ENCODE data around the gene CHD2.

Gene CHD2

DNA sequence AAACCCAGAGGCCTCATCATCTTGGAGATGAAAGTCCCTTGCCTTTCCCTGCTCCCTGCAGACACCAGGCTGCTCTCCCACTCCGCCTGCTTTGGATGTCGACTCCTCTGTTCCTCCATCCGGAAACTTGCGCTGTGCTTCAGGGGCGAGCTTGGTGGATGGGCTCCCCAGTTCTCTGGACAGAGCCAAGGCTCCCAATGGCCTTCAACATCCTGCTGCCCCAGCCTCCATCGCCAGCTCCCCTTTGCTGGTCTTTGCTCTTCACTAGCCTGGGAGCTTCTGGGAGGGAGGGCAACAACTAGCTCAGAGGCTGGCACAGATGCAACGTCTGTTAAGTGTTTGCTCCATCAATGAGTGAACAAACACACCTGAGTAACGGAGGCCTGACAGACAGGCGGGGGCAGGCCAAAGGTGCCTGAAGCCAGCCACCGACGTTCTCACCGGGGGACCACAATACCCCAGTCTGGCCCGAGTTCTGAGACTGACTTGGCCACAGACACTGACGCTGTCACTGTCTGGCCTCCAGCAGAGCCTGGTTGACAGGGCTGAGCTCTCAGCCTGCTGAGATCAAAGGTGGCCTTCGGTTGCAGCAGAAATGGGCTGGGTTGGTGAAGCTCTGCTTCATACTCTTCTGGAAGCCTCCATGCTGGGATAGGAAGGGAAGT is 149.9 kb downstream of the CHD2 start:
- TF ChIP-seq EZH2phosphoT487 (IDR thresholded peaks at IDR 0.05; ENCODE audit: borderline replicate concordance, low read length), result no peak
- TF ChIP-seq, protein P1, sequence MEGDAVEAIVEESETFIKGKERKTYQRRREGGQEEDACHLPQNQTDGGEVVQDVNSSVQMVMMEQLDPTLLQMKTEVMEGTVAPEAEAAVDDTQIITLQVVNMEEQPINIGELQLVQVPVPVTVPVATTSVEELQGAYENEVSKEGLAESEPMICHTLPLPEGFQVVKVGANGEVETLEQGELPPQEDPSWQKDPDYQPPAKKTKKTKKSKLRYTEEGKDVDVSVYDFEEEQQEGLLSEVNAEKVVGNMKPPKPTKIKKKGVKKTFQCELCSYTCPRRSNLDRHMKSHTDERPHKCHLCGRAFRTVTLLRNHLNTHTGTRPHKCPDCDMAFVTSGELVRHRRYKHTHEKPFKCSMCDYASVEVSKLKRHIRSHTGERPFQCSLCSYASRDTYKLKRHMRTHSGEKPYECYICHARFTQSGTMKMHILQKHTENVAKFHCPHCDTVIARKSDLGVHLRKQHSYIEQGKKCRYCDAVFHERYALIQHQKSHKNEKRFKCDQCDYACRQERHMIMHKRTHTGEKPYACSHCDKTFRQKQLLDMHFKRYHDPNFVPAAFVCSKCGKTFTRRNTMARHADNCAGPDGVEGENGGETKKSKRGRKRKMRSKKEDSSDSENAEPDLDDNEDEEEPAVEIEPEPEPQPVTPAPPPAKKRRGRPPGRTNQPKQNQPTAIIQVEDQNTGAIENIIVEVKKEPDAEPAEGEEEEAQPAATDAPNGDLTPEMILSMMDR (IDR thresholded peaks at IDR 0.05; ENCODE audit: low read depth, low read length, poor library complexity, severe bottlenecking), result no peak
- Histone ChIP-seq H3K9me2 (replicated peaks; ENCODE audit: control insufficient read depth, low read length) (no peaks in the 10 kb centered on the region), H3K27ac (ENCODE audit: low read depth, low read length) (no peak overlapping the region), H3K27me3 (ENCODE audit: control insufficient read depth, low read length) (no peaks in the 10 kb centered on the region), H3K36me3 (ENCODE audit: control insufficient read depth, low read length) (no peaks in the 10 kb centered on the region), H3K9me3 (ENCODE audit: control insufficient read depth, insufficient read depth, low read length) (no peaks in the 10 kb centered on the region), H3K4me1 (ENCODE audit: control insufficient read depth, low read length) (peaks cover 5% of the 10 kb centered on the region; the same call in 1 of the 2 replicates), H3K4me3 (ENCODE audit: low read length) (no peak overlapping the region), H4K20me1 (ENCODE audit: control insufficient read depth, insufficient read depth, low read depth, low read length) (no peaks in the 10 kb centered on the region), H3F3A (ENCODE audit: control insufficient read depth, insufficient read depth) (no peaks in the 10 kb centered on the region), H3K4me2 (ENCODE audit: low read length) (no peak overlapping the region), H3K79me2 (ENCODE audit: control insufficient read depth, low read length) (no peaks in the 10 kb centered on the region)

DNA sequence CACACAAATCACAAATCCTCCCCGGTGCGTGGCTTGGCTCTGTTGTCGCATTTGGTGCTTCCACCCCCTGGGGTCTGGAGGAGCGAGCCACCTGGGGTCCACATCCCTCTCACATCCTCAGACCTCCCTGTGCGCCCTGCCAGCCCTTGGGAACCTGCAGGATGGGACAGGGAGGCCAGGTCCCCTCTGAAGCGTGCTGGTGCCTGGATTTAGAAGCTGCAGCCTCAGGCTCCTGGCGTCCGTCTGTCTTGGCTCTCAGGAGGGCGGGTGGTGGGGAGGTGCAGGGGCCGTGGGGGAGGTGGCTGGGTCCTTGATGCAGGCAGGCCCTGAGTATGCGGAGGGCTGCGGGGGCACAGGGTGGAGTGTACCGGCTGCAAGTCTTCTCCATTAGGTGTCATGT is 150.5 kb downstream of the CHD2 start:
- Histone ChIP-seq H3F3A (ENCODE audit: control insufficient read depth, insufficient read depth) (no peaks in the 10 kb centered on the region), H3K9me3 (ENCODE audit: control insufficient read depth, insufficient read depth, low read length) (no peaks in the 10 kb centered on the region), H3K4me2 (ENCODE audit: low read length) (no peak overlapping the region), H3K27me3 (ENCODE audit: control insufficient read depth, low read length) (no peaks in the 10 kb centered on the region), H3K27ac (ENCODE audit: low read depth, low read length) (no peak overlapping the region), H3K36me3 (ENCODE audit: control insufficient read depth, low read length) (no peaks in the 10 kb centered on the region), H3K4me1 (ENCODE audit: control insufficient read depth, low read length) (peaks cover 5% of the 10 kb centered on the region; the same call in 1 of the 2 replicates), H4K20me1 (ENCODE audit: control insufficient read depth, insufficient read depth, low read depth, low read length) (no peaks in the 10 kb centered on the region), H3K4me3 (ENCODE audit: low read length) (no peak overlapping the region), H3K9me2 (replicated peaks; ENCODE audit: control insufficient read depth, low read length) (no peaks in the 10 kb centered on the region), H3K79me2 (ENCODE audit: control insufficient read depth, low read length) (no peaks in the 10 kb centered on the region)
- TF ChIP-seq EZH2phosphoT487 (IDR thresholded peaks at IDR 0.05; ENCODE audit: borderline replicate concordance, low read length), result no peak
- TF ChIP-seq, protein P1 (IDR thresholded peaks at IDR 0.05; ENCODE audit: low read depth, low read length, poor library complexity, severe bottlenecking), result no peak

DNA sequence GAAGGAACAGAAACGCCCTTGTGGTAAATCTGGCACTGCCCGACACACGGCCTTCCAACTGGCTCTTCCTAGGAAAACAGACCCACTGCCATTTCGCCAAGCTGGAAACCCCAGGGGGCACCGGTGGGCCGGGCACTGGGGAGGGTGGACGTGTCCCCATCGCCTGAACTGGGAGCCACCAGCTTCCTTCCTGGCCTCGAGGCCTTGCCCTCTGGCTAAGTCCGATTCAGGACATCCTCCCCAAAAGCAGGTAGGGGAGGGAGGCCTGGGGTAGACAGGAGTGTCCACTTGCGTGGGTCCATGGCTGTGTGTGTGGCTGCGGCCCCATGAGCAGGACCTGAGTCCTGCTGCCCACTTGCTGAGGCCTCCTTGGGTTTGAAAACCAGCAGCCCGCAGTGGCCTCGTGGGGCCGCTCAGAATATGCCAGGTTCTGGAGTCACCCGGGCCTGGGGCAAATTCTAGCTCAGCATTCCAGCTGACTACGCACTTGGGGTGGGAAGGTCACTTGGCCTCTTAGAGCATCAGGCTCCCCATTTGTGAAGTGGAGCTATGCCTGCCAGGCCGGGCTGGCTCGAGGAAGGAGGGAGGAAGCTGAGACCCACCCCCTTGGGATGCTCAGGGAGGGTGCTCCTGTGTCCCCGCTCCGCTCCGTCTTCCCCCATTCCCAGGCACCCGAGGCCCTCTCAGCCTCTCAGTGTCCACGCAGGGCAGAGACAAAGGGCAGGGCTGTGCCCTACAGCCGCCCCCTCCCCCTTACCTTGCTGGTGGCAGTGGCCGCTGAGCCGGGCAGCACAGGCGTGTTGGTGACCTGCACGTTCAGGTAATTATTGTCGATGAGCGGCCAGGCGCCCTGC is 151.3 kb downstream of the CHD2 start:
- Histone ChIP-seq H3K27me3 (ENCODE audit: control insufficient read depth, low read length) (no peaks in the 10 kb centered on the region), H4K20me1 (ENCODE audit: control insufficient read depth, insufficient read depth, low read depth, low read length) (no peaks in the 10 kb centered on the region), H3K36me3 (ENCODE audit: control insufficient read depth, low read length) (no peaks in the 10 kb centered on the region), H3K9me2 (replicated peaks; ENCODE audit: control insufficient read depth, low read length) (no peaks in the 10 kb centered on the region), H3K27ac (ENCODE audit: low read depth, low read length) (no peak overlapping the region), H3K4me1 (ENCODE audit: control insufficient read depth, low read length) (peaks cover 5% of the 10 kb centered on the region; the same call in 1 of the 2 replicates), H3F3A (ENCODE audit: control insufficient read depth, insufficient read depth) (no peaks in the 10 kb centered on the region), H3K4me2 (ENCODE audit: low read length) (no peak overlapping the region), H3K79me2 (ENCODE audit: control insufficient read depth, low read length) (no peaks in the 10 kb centered on the region), H3K9me3 (ENCODE audit: control insufficient read depth, insufficient read depth, low read length) (no peaks in the 10 kb centered on the region), H3K4me3 (ENCODE audit: low read length) (no peak overlapping the region)
- TF ChIP-seq EZH2phosphoT487 (IDR thresholded peaks at IDR 0.05; ENCODE audit: borderline replicate concordance, low read length), result no peak
- TF ChIP-seq, protein P1 (IDR thresholded peaks at IDR 0.05; ENCODE audit: low read depth, low read length, poor library complexity, severe bottlenecking), result no peak
